ENCODE measurements around the gene PRRC2A.

Gene PRRC2A

GRCh38 chr6:31687321-31687720, 66.8 kb downstream of the PRRC2A start:
- no peak overlapping the region for H3K27ac ChIP-seq
- H3K4me3 ChIP-seq, result no peak overlapping the region
- DNase-seq (ENCODE audit: low spot score), result no peak
- TF ChIP-seq CTCF (IDR thresholded peaks at IDR 0.05), result no peak
